ENCODE results near the gene KRT74.

- TF ChIP-seq CTCF (IDR thresholded peaks at IDR 0.05; ENCODE audit: control extremely low read depth in 1 of 3, insufficient read depth in 1 of 3, low read depth in 1 of 3, low read length in 3 of 3) (no peak), CHD1 (IDR thresholded peaks at IDR 0.05; ENCODE audit: low read depth, low read length) (no peak), EZH2 (IDR thresholded peaks at IDR 0.05; ENCODE audit: low read depth, low read length, severe bottlenecking) (no peak), POLR2AphosphoS5 (IDR thresholded peaks at IDR 0.05; ENCODE audit: low read depth, low read length) (no peak), EP300 (IDR thresholded peaks at IDR 0.05; ENCODE audit: borderline replicate concordance in 1 of 2, low read depth in 2 of 2, low read length in 2 of 2) (no peak), TAF1 (IDR thresholded peaks at IDR 0.05; ENCODE audit: low read depth, low read length) (no peak), ATF3 (IDR thresholded peaks at IDR 0.05; ENCODE audit: insufficient read depth, low read depth, low read length) (no peak), POLR2A (IDR thresholded peaks at IDR 0.05; ENCODE audit: control extremely low read depth in 1 of 2, low read depth in 2 of 2, low read length in 2 of 2) (no peak)
These were observed 36.5 kb downstream of the KRT74 start for GRCh38 chr12:52537101-52537500.
